MM.1S (cell line): Measurements from ENCODE around the gene KRT40.

ENCODE experiments used
- DNase-seq: peaks from one replicate; pipeline ENCODE4 v3.0.0-alpha.2; 2015
- H2AFZ ChIP-seq: fragments of 300-600 bp; sonication (generic); 2 replicates; pipeline ENCODE4 v1.6.0; 2016; ENCODE audit warnings: antibody characterized with exemption, low read length
- H3F3A ChIP-seq: fragments of 300-600 bp; sonication (generic); 2 replicates; pipeline ENCODE4 v1.6.1; 2016; ENCODE audit warnings: mild to moderate bottlenecking, antibody characterized with exemption, low read length, moderate library complexity, mixed read lengths; ENCODE audit not compliant: insufficient read depth
- H3K27ac ChIP-seq: fragments of 300-600 bp; sonication (generic); 2 replicates; pipeline ENCODE4 v1.5.1; 2016; ENCODE audit warnings: mild to moderate bottlenecking, low read length
- H3K27me3 ChIP-seq: fragments of 300-600 bp; sonication (generic); replicated peaks from 2 replicates; pipeline ENCODE4 v1.6.0; 2016; ENCODE audit warnings: low read length; ENCODE audit not compliant: insufficient read depth
- H3K36me3 ChIP-seq: fragments of 300-600 bp; sonication (generic); replicated peaks from 2 replicates; pipeline ENCODE4 v1.6.1; 2016; ENCODE audit warnings: mild to moderate bottlenecking, low read length, mixed read lengths; ENCODE audit not compliant: insufficient read depth
- H3K4me1 ChIP-seq: fragments of 300-600 bp; sonication (generic); 2 replicates; pipeline ENCODE4 v1.6.1; 2016; ENCODE audit warnings: low read length, mixed read lengths
- H3K4me2 ChIP-seq: fragments of 300-600 bp; sonication (generic); 2 replicates; pipeline ENCODE4 v1.6.0; 2016; ENCODE audit warnings: low read depth, low read length
- H3K4me3 ChIP-seq: fragments of 300-600 bp; sonication (generic); 2 replicates; pipeline ENCODE4 v1.5.1; 2016; ENCODE audit warnings: low read length, mixed read lengths
- H3K79me2 ChIP-seq: fragments of 300-600 bp; sonication (generic); 2 replicates; pipeline ENCODE4 v1.6.1; 2016; ENCODE audit warnings: mixed run types, low read length, mixed read lengths
- H3K9ac ChIP-seq: fragments of 300-600 bp; sonication (generic); 2 replicates; pipeline ENCODE4 v1.6.1; 2016; ENCODE audit warnings: low read length, mixed read lengths
- H3K9me2 ChIP-seq: fragments of 300-600 bp; sonication (generic); replicated peaks from 2 replicates; pipeline ENCODE4 v1.6.1; 2016; ENCODE audit warnings: mild to moderate bottlenecking, low read length, mixed read lengths; ENCODE audit not compliant: insufficient read depth
- H3K9me3 ChIP-seq: fragments of 300-600 bp; sonication (generic); replicated peaks from 2 replicates; pipeline ENCODE4 v1.6.1; 2016; ENCODE audit warnings: mild to moderate bottlenecking, low read length, mixed read lengths; ENCODE audit not compliant: insufficient read depth
- H4K20me1 ChIP-seq: fragments of 300-600 bp; sonication (generic); 2 replicates; pipeline ENCODE4 v1.6.1; 2016; ENCODE audit warnings: mild to moderate bottlenecking, low read length, moderate library complexity, mixed read lengths; ENCODE audit not compliant: insufficient read depth
- CTCF ChIP-seq: fragments of 300-600 bp; sonication (generic); IDR thresholded peaks from 2 replicates; pipeline ENCODE4 v1.5.1; 2016; ENCODE audit warnings: antibody characterized with exemption, low read length, mixed read lengths
- EZH2 ChIP-seq: fragments of 300-600 bp; sonication (generic); optimal IDR thresholded peaks from 2 replicates; pipeline ENCODE3; 2017; ENCODE audit warnings: low read depth, mild to moderate bottlenecking, antibody characterized with exemption, low read length, mixed read lengths
- EZH2phosphoT487 ChIP-seq: fragments of 300-600 bp; sonication (generic); IDR thresholded peaks from 2 replicates; pipeline ENCODE4 v1.6.1; 2018; ENCODE audit warnings: antibody characterized with exemption, low read length

Gene KRT40

DNA sequence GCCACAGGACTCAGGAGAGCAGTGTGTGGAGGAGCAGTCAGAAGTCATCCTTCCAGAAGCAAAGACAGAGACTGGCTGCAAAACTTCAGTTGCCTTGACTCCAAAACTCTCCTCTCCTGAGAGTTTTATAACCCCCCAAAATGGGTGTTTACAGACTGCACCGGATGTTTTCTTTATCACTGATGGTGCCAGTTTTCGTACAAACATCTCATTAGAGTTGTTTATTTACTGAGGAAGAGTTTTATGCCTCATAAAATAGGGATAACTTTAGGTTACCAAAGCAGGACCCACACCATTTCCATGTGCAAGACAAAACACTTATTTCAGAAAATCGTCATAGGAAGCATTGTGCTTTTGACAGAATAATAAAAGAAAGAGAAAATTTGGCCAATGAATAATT is at the start of gene KRT40:
TSS of gene KRT40 (minus strand) at position 101 of the 400 bp plus-strand sequence. CDS start at position 48, 53 bp downstream.
- Histone ChIP-seq H3K4me1 (no peaks in the 10 kb centered on the region), H3K79me2 (no peaks in the 10 kb centered on the region), H4K20me1 (no peaks in the 10 kb centered on the region), H3K9me2 (no peaks in the 10 kb centered on the region), H3K9ac (no peak within 1 kb of the TSS), H3K36me3 (no peaks in the 10 kb centered on the region), H3F3A (no peaks in the 10 kb centered on the region), H3K9me3 (no peaks in the 10 kb centered on the region), H3K4me2 (no peak within 1 kb of the TSS), H3K27ac (no peak within 1 kb of the TSS), H2AFZ (no peak within 1 kb of the TSS), H3K4me3 (no peak within 1 kb of the TSS), H3K27me3 (no peaks in the 10 kb centered on the region; the same call in 1 of the 2 replicates)
- TF ChIP-seq EZH2: no peak
- DNase-seq: no peak

GRCh38 chr17:41029633-41030245 is 45.6 kb upstream of the KRT40 start, which contains the start of gene KRTAP1-4:
Gene KRTAP1-4 (minus strand): TSS chr17:41030195. CDS start chr17:41030078, 117 bp downstream.
- Histone ChIP-seq H3F3A (no peaks in the 10 kb centered on the region), H3K36me3 (no peaks in the 10 kb centered on the region), H3K4me2 (no peak within 1 kb of the TSS), H3K9me3 (no peaks in the 10 kb centered on the region), H4K20me1 (no peaks in the 10 kb centered on the region), H3K4me3 (no peak within 1 kb of the TSS), H3K27me3 (no peaks in the 10 kb centered on the region), H3K9me2 (no peaks in the 10 kb centered on the region), H3K9ac (no peak within 1 kb of the TSS), H3K27ac (no peak within 1 kb of the TSS), H3K79me2 (no peaks in the 10 kb centered on the region), H2AFZ (no peak within 1 kb of the TSS), H3K4me1 (no peaks in the 10 kb centered on the region)
- TF ChIP-seq CTCF (no peak), EZH2phosphoT487 (no peak), EZH2 (no peak)
- no peak for DNase-seq

DNA sequence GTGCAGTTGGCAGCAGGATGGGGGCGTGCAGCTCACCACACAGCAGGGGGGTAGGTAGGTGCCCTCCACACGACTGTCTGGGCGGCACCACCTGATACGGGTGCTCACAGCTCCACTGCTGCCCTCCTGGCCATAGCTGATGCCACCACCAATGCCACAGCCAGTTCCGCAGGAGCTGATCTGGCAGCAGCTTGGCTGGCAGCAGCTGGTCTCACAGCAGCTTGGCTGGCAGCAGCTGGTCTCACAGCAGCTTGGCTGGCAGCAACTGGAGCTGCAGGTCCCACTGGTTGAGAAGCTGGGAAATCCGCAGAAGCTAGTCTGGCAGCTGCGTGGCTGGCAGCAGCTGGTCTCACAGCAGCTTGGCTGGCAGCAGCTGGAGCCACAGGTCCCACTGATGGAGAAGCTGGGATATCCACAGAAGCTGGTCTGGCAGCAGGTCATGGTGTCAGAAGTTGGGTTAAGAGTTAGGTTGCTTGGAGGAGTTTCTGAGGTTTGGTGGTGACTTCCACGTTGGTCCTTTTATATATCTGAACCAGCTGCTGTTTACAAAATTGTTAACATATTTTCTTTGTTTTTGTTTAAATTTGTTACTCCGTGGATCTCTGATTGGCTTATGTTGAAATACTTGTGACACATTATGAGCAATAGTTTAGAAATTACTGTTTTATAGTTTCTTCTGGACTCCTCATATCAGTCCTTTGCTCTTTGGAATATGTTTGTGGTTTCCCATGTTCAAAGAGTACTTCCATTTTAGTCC is 42.8 kb upstream of the KRT40 start, which contains the start of gene KRTAP1-5:
TSS of gene KRTAP1-5 (minus strand) at position 494 of the 757 bp plus-strand sequence. CDS start at position 441, 53 bp downstream.
- no peak within 1 kb of the TSS for H3K27ac ChIP-seq
- H3K9ac ChIP-seq: no peak within 1 kb of the TSS
- no peaks in the 10 kb centered on the region for H3K9me3 ChIP-seq
- no peaks in the 10 kb centered on the region for H4K20me1 ChIP-seq
- no peak for DNase-seq
- H2AFZ ChIP-seq: no peak within 1 kb of the TSS
- no peaks in the 10 kb centered on the region for H3K27me3 ChIP-seq
- no peaks in the 10 kb centered on the region for H3F3A ChIP-seq
- no peaks in the 10 kb centered on the region for H3K9me2 ChIP-seq
- no peaks in the 10 kb centered on the region for H3K36me3 ChIP-seq
- H3K4me1 ChIP-seq: no peaks in the 10 kb centered on the region
- H3K79me2 ChIP-seq: no peaks in the 10 kb centered on the region
- no peak within 1 kb of the TSS for H3K4me2 ChIP-seq
- TF ChIP-seq EZH2phosphoT487 (no peak), EZH2 (no peak), CTCF (no peak)
- H3K4me3 ChIP-seq: no peak within 1 kb of the TSS
